Spleen (tissue), 11 donors: ENCODE results near the gene ST6GALNAC3. TPM values are rescaled to one million over a fixed set of nuclear protein-coding genes. Genes with fewer than 3 reads are reported as not detected.

Source experiments
- DNase-seq: peaks from one replicate; pipeline ENCODE4 v3.0.0-alpha.2; 2020
- H3K27ac ChIP-seq, 8 donors: fragments of 200-600 bp; sonication (generic) in 7 of 8; 1 replicate in 4 of 8; 2 replicates in 4 of 8; pipeline versions ENCODE4 v1.5.0 to v1.8.0; 2016 to 2021; ENCODE audit warnings: inconsistent platforms in 4 of 8, mild to moderate bottlenecking in 4 of 8, moderate library complexity in 1 of 8
- H3K27me3 ChIP-seq, 7 donors: fragments of 200-600 bp; sonication (generic) in 6 of 7; replicated peaks in 1 of 7; 1 replicate in 4 of 7; 2 replicates in 3 of 7; pipeline versions ENCODE4 v1.5.0 to v1.8.0; 2016 to 2021; ENCODE audit warnings: inconsistent platforms in 3 of 7, mild to moderate bottlenecking in 1 of 7
- H3K36me3 ChIP-seq, 6 donors: fragments of 200-600 bp; sonication (generic) in 5 of 6; 1 replicate in 4 of 6; 2 replicates in 2 of 6; pipeline versions ENCODE4 v1.5.0 to v1.8.0; 2016 to 2021; ENCODE audit warnings: inconsistent platforms in 2 of 6
- H3K4me1 ChIP-seq, 6 donors: fragments of 200-600 bp; sonication (generic) in 5 of 6; 1 replicate in 3 of 6; 2 replicates in 3 of 6; pipeline versions ENCODE4 v1.5.0 to v1.8.0; 2016 to 2021; ENCODE audit warnings: inconsistent platforms in 3 of 6
- H3K4me3 ChIP-seq, 8 donors: fragments of 200-600 bp; sonication (generic) in 7 of 8; 1 replicate in 4 of 8; 2 replicates in 4 of 8; pipeline versions ENCODE4 v1.5.0 to v1.8.0; 2016 to 2021; ENCODE audit warnings: inconsistent platforms in 4 of 8, mild to moderate bottlenecking in 4 of 8, moderate library complexity in 2 of 8
- H3K9me3 ChIP-seq, 8 donors: fragments of 200-600 bp; sonication (generic) in 7 of 8; 1 replicate in 4 of 8; 2 replicates in 4 of 8; pipeline versions ENCODE4 v1.5.0 to v1.8.0; 2016 to 2021; ENCODE audit warnings: inconsistent platforms in 4 of 8
- CTCF ChIP-seq, 11 experiments: fragments of 200-600 bp in 7 of 11; fragments of 450-650 bp in 4 of 11; sonication (generic) in 4 of 11; IDR thresholded peaks in 8 of 11; conservative IDR thresholded peaks in 3 of 11; 1 replicate in 7 of 11; 2 replicates in 4 of 11; pipeline versions ENCODE4 v1.4.0 to v1.8.0; 2016 to 2021; ENCODE audit warnings: antibody characterized with exemption in 11 of 11, inconsistent platforms in 4 of 11, mild to moderate bottlenecking in 1 of 11
- POLR2A ChIP-seq, 3 donors: fragments of 450-650 bp; IDR thresholded peaks; one replicate each; pipeline ENCODE4 v1.5.1; 2017; ENCODE audit warnings: antibody characterized with exemption in 3 of 3, mild to moderate bottlenecking in 1 of 3
- POLR2AphosphoS5 ChIP-seq, 3 donors: sonication (generic); formaldehyde crosslinking; IDR thresholded peaks; one replicate each; pipeline ENCODE4 v1.5.1; 2017; ENCODE audit warnings: antibody characterized with exemption in 3 of 3
- WGBS, 5 donors: extraction: QIAGEN DNeasy Blood & Tissue Kit in 3 of 5; methylation state at CpG; one replicate each; pipeline versions ENCODE4 v1.1.5 to v1.1.7; 2013 to 2018; 5-methylcytosine and 5-hydroxymethylcytosine counted together
- intact Hi-C: fragments of 100-400 bp; cut with DNase I; formaldehyde crosslinking; loops from one replicate; pipeline ENCODE4 v1.15.0; 2023; ENCODE audit warnings: low total_unique reads
- polyA plus RNA-seq, 3 donors: library from polyadenylated mRNA; stranded (reverse); fragments of 200-250 nt; gene quantifications; one replicate each; pipeline ENCODE4 v1.2.1, GENCODE V29; 2013
- total RNA-seq, 7 donors: library from RNA; depleted of rRNA in 3 of 7; stranded (reverse); fragments of >200 nt in 3 of 7; fragmentation: NEBNext Ultra II Directional in 4 of 7; extraction: Animal tissue kit (Norgen Biotek cat#: 25700) in 4 of 7; gene quantifications; one replicate each; pipeline versions ENCODE4 v1.1.0 to v1.2.1, GENCODE V29; 2016 to 2021
- donor health status: healthy with polysubstance abuse.
- donor health status: DM: no; HTN: no; CAD: no; lungs with moderate emphysema.
- donor health status: DM: no; HTN: no; CAD: no.
- donor health status: Bipolar disorder and iron deficiency.
- donor health status: healthy.
- donor health status: DM: no; HTN: no; CAD: no.
- donor health status: DM: yes; HTN: yes; CAD: no.

ST6GALNAC3 gene
- total and polyA plus RNA-seq, 10 donors = 0.93 to 24.7 (median 10.1) TPM

GRCh38 chr1:76371941-76372340 is 297.4 kb downstream of the ST6GALNAC3 start:
- H3K9me3 ChIP-seq = no peaks in the 10 kb centered on the region
- WGBS, 5 donors = 62 to 82% (median 74%) methylated on average over 3 of the region's 3 CpGs
- no peaks in the 10 kb centered on the region for H3K27me3 ChIP-seq
- peaks cover 0 to 1% (median 0%) of the 10 kb centered on the region in 6 donors for H3K4me1 ChIP-seq
- TF ChIP-seq CTCF (IDR thresholded peaks at IDR 0.05 in 8 of 11, conservative IDR thresholded peaks at IDR 0.05 in 3 of 11) (no peak), POLR2A (IDR thresholded peaks at IDR 0.05) (no peak), POLR2AphosphoS5 (IDR thresholded peaks at IDR 0.05) (no peak)
- H3K4me3 ChIP-seq = no peak overlapping the region
- DNase-seq = no peak
- no peak overlapping the region for H3K27ac ChIP-seq
- intact Hi-C loops = no loop called here
- no peaks in the 10 kb centered on the region for H3K36me3 ChIP-seq

- WGBS, 5 donors = 93 to 97% (median 95%) methylated on average over 5 of the region's 5 CpGs
- H3K4me1 ChIP-seq = no peaks in the 10 kb centered on the region
- no peak for DNase-seq
- H3K27me3 ChIP-seq = no peaks in the 10 kb centered on the region
- no peaks in the 10 kb centered on the region for H3K36me3 ChIP-seq
- no peak for TF ChIP-seq POLR2AphosphoS5 (IDR thresholded peaks at IDR 0.05)
- no peak for TF ChIP-seq CTCF (IDR thresholded peaks at IDR 0.05 in 8 of 11, conservative IDR thresholded peaks at IDR 0.05 in 3 of 11)
- TF ChIP-seq POLR2A (IDR thresholded peaks at IDR 0.05) = no peak
- intact Hi-C loops = no loop called here
- H3K4me3 ChIP-seq = no peak overlapping the region
- no peak overlapping the region for H3K27ac ChIP-seq
- no peaks in the 10 kb centered on the region for H3K9me3 ChIP-seq
Observed at GRCh38 chr1:76374086-76374485, 299.5 kb downstream of the ST6GALNAC3 start.

GRCh38 chr1:76377247-76377646 is 302.7 kb downstream of the ST6GALNAC3 start:
- H3K4me1 ChIP-seq = no peaks in the 10 kb centered on the region
- no peak for TF ChIP-seq POLR2A (IDR thresholded peaks at IDR 0.05)
- intact Hi-C loops = no loop called here
- H3K27ac ChIP-seq = no peak overlapping the region
- no peaks in the 10 kb centered on the region for H3K27me3 ChIP-seq
- H3K36me3 ChIP-seq = no peaks in the 10 kb centered on the region
- H3K9me3 ChIP-seq = no peaks in the 10 kb centered on the region
- no peak overlapping the region for H3K4me3 ChIP-seq
- no peak for DNase-seq

GRCh38 chr1:76379506-76379905 is 305.0 kb downstream of the ST6GALNAC3 start:
- intact Hi-C loops = no loop called here
- no peak for TF ChIP-seq POLR2A (IDR thresholded peaks at IDR 0.05)
- no peak for TF ChIP-seq CTCF (IDR thresholded peaks at IDR 0.05 in 8 of 11, conservative IDR thresholded peaks at IDR 0.05 in 3 of 11)
- no peak for TF ChIP-seq POLR2AphosphoS5 (IDR thresholded peaks at IDR 0.05)
- Histone ChIP-seq H3K9me3 (peaks cover 0 to 7% (median 0%) of the 10 kb centered on the region in 8 donors), H3K4me3 (no peak overlapping the region), H3K36me3 (no peaks in the 10 kb centered on the region), H3K27me3 (no peaks in the 10 kb centered on the region), H3K4me1 (no peaks in the 10 kb centered on the region), H3K27ac (no peak overlapping the region)
- 88 to 98% (median 92%) methylated on average over 3 of the region's 3 CpGs for WGBS, 5 donors
- no peak for DNase-seq
